Mucosa of rectum (tissue), 2 donors: Measurements from ENCODE around the gene SPATA7.

Experiments used
- H3K27ac ChIP-seq, 2 donors: one replicate each; pipeline ENCODE4 v1.7.0; 2013; ENCODE audit warnings: inconsistent platforms in 2 of 2, low read depth in 2 of 2, low read length in 2 of 2
- H3K27me3 ChIP-seq, 2 donors: one replicate each; pipeline ENCODE4 v1.7.0; 2013; ENCODE audit warnings: low read length in 2 of 2; ENCODE audit not compliant: control insufficient read depth in 2 of 2, insufficient read depth in 2 of 2
- H3K36me3 ChIP-seq, 2 donors: one replicate each; pipeline ENCODE4 v1.7.0; 2013; ENCODE audit warnings: low read length in 2 of 2; ENCODE audit not compliant: control insufficient read depth in 2 of 2, insufficient read depth in 2 of 2
- H3K4me1 ChIP-seq, 2 donors: one replicate each; pipeline ENCODE4 v1.7.0; 2013; ENCODE audit warnings: low read length in 2 of 2, mild to moderate bottlenecking in 1 of 2; ENCODE audit not compliant: control insufficient read depth in 2 of 2, insufficient read depth in 2 of 2
- H3K4me3 ChIP-seq, 2 donors: one replicate each; pipeline ENCODE4 v1.7.0; 2013; ENCODE audit warnings: low read length in 2 of 2
- H3K9ac ChIP-seq, 2 donors: one replicate each; pipeline ENCODE4 v1.7.0; 2013; ENCODE audit warnings: low read length in 2 of 2, low read depth in 1 of 2, mild to moderate bottlenecking in 1 of 2
- H3K9me3 ChIP-seq, 2 donors: one replicate each; pipeline ENCODE4 v1.7.0; 2013; ENCODE audit warnings: low read length in 2 of 2; ENCODE audit not compliant: control insufficient read depth in 2 of 2
- donor health status: healthy.
- donor health status: Normal muscosa, but diverticular disease.

SPATA7 gene

DNA sequence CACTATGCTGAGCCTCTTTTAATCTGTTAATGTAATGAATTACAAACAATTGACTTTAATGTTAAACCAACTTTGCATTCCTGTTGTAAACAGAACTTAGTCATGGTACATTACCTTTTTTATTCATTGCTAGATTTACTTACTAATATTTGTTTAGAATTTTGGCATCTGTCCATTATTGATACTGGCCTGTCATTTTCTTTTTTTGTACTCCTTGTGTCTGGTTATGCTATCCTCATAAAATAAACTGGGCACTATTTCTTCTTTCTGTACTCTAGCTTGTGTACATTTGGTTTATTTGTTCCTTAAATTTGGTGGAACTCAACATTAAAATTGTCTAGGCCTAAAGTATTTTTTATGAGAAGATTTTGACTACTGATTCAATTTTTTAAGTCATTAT lies 32.1 kb downstream of the SPATA7 start:
- no peak overlapping the region for H3K27ac ChIP-seq
- H3K9ac ChIP-seq, result no peak overlapping the region
- peaks cover 0 to 3% of the 10 kb centered on the region in 2 donors for H3K9me3 ChIP-seq
- H3K27me3 ChIP-seq, result no peaks in the 10 kb centered on the region
- peaks cover 0 to 5% of the 10 kb centered on the region in 2 donors for H3K36me3 ChIP-seq
- no peak overlapping the region for H3K4me3 ChIP-seq
- H3K4me1 ChIP-seq, result no peaks in the 10 kb centered on the region

DNA sequence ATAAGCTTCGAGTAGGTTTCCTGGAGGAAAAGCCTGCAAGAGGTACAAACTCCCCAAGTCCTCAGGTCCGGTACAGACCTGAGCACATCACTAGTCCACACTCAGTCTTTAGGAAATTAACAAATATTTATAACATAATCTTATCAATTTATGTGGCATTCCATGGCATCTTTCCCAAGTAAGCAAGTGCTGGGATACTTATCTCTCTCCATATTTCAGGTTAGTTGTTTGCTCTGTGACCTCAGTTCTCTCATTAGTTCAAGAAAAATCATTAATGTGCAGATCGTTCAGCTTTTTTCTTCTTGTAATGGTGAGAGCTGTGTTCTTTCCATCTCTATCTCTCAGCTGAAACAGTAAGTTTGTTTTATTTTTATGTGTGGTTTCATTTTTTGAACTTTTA lies 34.7 kb downstream of the SPATA7 start:
- Histone ChIP-seq H3K9me3 (peaks cover 0 to 3% of the 10 kb centered on the region in 2 donors), H3K27me3 (no peaks in the 10 kb centered on the region), H3K27ac (no peak overlapping the region), H3K36me3 (peaks cover 0 to 5% of the 10 kb centered on the region in 2 donors), H3K4me1 (no peaks in the 10 kb centered on the region), H3K9ac (no peak overlapping the region), H3K4me3 (no peak overlapping the region)

DNA sequence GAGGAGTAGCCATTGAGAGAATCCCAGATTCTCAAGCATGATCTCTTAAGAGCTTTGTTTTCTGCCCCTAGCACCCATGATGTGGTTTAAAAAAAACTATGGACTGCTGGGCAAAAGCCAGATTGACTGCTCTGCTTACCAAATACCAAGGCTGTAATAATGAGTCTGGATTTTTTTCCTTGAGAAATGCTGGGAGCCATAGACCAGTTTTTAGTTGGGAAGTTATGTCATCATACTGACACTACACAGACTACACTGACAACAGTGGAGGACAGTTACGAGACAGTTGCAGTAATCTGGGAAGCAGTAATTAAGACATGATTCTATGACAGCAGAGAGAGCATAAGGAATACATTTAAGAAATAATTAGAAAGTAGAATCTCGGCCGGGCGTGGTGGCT lies 35.8 kb downstream of the SPATA7 start:
- H3K27me3 ChIP-seq, result no peaks in the 10 kb centered on the region
- no peak overlapping the region for H3K4me3 ChIP-seq
- H3K27ac ChIP-seq, result no peak overlapping the region
- no peak overlapping the region for H3K9ac ChIP-seq
- no peaks in the 10 kb centered on the region for H3K4me1 ChIP-seq
- H3K9me3 ChIP-seq, result peaks cover 0 to 3% of the 10 kb centered on the region in 2 donors
- H3K36me3 ChIP-seq, result peaks cover 0 to 5% of the 10 kb centered on the region in 2 donors

DNA sequence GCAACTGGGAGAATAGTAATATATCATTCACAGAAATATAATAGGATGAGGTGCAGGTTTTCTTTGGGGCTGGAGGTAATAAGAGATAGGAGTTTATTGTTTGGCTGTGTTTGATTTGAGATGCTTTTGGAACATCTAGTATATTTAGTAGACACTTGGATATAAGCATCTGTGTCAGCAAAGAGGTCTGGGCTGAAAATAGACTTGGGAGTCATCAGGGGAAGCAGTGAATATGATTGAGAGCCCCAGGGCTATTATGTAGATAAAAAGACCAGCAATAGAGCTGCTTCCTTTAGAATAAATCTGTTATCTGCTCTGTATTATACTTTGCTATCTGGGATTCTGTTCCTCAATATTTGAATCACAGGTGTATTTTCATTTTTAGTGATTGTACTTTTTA lies 36.6 kb downstream of the SPATA7 start:
- Histone ChIP-seq H3K4me3 (no peak overlapping the region), H3K36me3 (peaks cover 0 to 5% of the 10 kb centered on the region in 2 donors), H3K9ac (no peak overlapping the region), H3K9me3 (peaks cover 0 to 3% of the 10 kb centered on the region in 2 donors), H3K4me1 (no peaks in the 10 kb centered on the region), H3K27me3 (no peaks in the 10 kb centered on the region), H3K27ac (no peak overlapping the region)

DNA sequence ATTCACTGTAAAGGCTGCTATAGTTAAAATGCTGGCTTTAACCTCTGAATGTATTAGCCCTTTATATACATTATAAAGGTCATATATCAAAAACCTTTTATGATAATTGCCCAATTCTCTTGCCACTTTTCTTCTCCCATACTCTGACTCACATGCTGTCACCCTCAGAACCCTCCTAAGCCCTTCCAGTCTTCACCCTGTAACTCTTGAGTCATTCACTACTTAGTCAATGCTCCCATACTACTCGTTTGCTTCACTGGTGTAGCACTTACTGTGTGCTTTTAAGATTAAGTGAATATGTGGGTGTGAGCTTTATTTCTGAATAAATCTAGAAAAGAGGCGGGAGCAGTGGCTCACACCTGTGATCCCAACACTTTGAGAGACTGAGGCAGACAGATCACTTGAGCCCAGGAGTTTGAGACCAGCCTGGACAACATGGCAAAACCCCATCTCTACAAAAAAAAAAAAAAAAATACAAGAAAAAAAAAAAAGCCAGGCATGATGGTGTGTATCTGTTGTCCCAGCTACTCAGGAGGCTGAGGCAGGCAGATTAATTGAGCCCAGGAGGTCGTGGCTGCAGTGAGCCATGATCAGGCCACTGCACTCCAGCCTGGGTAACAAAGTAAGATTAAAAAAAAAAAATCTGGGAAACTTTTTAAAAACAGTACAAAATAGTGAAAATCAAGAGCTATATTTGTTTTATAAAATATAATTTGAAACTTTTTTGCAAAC lies 37.6 kb downstream of the SPATA7 start:
- H3K27ac ChIP-seq, result no peak overlapping the region
- no peaks in the 10 kb centered on the region for H3K36me3 ChIP-seq
- no peaks in the 10 kb centered on the region for H3K9me3 ChIP-seq
- H3K4me3 ChIP-seq, result no peak overlapping the region
- no peaks in the 10 kb centered on the region for H3K4me1 ChIP-seq
- no peaks in the 10 kb centered on the region for H3K27me3 ChIP-seq
- H3K9ac ChIP-seq, result no peak overlapping the region

DNA sequence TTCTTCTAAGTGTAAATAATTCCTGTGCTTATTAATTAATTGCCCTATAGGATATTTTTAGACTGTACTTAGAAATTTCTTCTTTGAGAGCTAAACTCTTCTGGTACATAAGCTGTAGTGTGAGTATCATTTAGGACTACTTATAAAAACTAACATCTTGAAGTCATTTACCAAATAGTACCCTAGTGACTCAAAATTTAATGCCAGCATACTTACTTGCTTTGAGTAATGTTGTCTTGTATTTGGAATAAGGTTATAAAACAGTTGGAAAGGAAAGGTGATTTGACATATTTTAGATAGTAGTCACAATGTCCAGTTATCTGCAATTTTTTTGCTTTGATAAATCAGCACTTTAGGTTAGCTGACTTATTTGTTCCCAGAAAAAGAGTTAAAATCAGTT lies 39.1 kb downstream of the SPATA7 start:
- Histone ChIP-seq H3K27ac (no peak overlapping the region), H3K9me3 (no peaks in the 10 kb centered on the region), H3K36me3 (no peaks in the 10 kb centered on the region), H3K4me1 (no peaks in the 10 kb centered on the region), H3K9ac (no peak overlapping the region), H3K4me3 (no peak overlapping the region), H3K27me3 (no peaks in the 10 kb centered on the region)

DNA sequence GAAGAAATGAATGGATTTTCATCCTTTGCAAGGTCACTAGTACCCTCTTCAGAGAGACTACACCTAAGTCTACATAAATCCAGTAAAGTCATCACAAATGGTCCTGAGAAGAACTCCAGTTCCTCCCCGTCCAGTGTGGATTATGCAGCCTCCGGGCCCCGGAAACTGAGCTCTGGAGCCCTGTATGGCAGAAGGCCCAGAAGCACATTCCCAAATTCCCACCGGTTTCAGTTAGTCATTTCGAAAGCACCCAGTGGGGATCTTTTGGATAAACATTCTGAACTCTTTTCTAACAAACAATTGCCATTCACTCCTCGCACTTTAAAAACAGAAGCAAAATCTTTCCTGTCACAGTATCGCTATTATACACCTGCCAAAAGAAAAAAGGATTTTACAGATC lies 40.8 kb downstream of the SPATA7 start:
- Histone ChIP-seq H3K9me3 (no peaks in the 10 kb centered on the region), H3K27me3 (no peaks in the 10 kb centered on the region), H3K4me3 (no peak overlapping the region), H3K9ac (no peak overlapping the region), H3K27ac (no peak overlapping the region), H3K36me3 (no peaks in the 10 kb centered on the region), H3K4me1 (no peaks in the 10 kb centered on the region)

DNA sequence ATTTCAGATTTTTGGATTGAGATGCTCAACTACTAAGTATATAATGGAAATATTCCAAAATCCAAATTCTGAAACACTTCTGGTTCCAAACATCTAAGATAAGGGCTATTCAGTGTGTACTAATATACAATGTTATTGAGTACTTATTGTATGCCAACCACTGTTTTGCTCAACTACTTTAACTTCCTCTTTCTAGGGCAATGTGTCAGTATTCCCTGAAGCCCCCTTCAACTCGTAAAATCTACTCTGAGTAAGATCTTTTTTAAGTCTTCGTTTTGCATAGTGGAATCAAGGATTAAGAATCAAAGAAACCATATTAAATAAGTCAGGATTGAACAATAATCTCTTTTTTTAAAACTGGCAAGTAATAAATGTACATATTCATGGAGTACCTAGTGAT lies 45.5 kb downstream of the SPATA7 start:
- Histone ChIP-seq H3K4me3 (no peak overlapping the region), H3K27me3 (no peaks in the 10 kb centered on the region), H3K36me3 (peaks cover 0 to 2% of the 10 kb centered on the region in 2 donors)

DNA sequence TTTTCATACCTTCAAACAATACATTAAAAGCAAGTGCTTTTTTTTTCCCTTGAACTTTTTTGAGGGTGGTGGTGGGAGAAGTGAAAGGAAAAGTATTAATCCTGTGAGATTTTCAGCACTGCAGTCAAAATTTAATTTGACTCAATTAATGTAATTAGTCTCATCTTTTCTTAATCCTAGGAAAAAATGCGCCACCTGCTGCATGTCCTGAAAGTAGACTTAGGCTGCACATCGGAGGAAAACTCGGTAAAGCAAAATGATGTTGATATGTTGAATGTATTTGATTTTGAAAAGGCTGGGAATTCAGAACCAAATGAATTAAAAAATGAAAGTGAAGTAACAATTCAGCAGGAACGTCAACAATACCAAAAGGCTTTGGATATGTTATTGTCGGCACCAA lies 52.2 kb downstream of the SPATA7 start:
- Histone ChIP-seq H3K4me1 (no peaks in the 10 kb centered on the region), H3K27ac (no peak overlapping the region), H3K36me3 (peaks cover 4 to 7% of the 10 kb centered on the region in 2 donors), H3K9me3 (no peaks in the 10 kb centered on the region), H3K27me3 (no peaks in the 10 kb centered on the region), H3K4me3 (no peak overlapping the region), H3K9ac (no peak overlapping the region)

More for the DNA sequence above, 45.5 kb downstream of the SPATA7 start:
- Histone ChIP-seq H3K9me3 (no peaks in the 10 kb centered on the region), H3K27ac (no peak overlapping the region), H3K4me1 (no peaks in the 10 kb centered on the region), H3K9ac (no peak overlapping the region)

DNA sequence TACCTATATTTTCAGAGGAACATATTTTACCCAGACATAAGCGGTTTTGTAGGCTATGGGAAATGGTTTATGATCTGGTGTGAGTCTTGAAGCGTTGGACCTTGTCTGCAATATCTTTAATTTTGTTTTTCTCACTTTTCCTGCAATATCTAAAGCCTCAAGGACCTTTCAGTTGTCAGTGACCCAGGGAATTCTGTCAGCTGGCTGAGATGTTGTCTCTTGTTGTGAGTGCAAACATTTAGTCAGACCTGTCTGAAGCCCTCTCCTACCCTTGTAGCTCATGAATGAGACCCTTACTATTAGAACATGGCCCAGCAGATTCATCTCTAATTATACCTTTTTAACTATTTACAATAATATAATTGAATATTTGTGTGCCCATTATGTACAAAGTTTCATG lies 53.6 kb downstream of the SPATA7 start:
- Histone ChIP-seq H3K27me3 (no peaks in the 10 kb centered on the region), H3K4me3 (no peak overlapping the region), H3K9me3 (no peaks in the 10 kb centered on the region), H3K27ac (no peak overlapping the region), H3K36me3 (peaks cover 4 to 7% of the 10 kb centered on the region in 2 donors), H3K9ac (no peak overlapping the region), H3K4me1 (no peaks in the 10 kb centered on the region)
